ENCODE measurements around the gene USP38.

- TF ChIP-seq RAD21 (IDR thresholded peaks at IDR 0.05; ENCODE audit: low read depth) (no peak), POLR2AphosphoS5 (IDR thresholded peaks at IDR 0.05; ENCODE audit: low read depth, low read length) (no peak), SIN3A (IDR thresholded peaks at IDR 0.05; ENCODE audit: low read depth) (no peak), MAX (IDR thresholded peaks at IDR 0.05) (no peak), CTCF (IDR thresholded peaks at IDR 0.05 in 2 of 3, conservative IDR thresholded peaks at IDR 0.05 in 1 of 3; ENCODE audit: borderline replicate concordance in 1 of 3, insufficient read depth in 1 of 3, low read depth in 2 of 3, low read length in 2 of 3) (0 out of 6 replicates have a peak, but pooled peaks of 1 of the 3 experiments have one; percentile 3), SP1 (IDR thresholded peaks at IDR 0.05; ENCODE audit: low read depth) (no peak), POLR2A (IDR thresholded peaks at IDR 0.05; ENCODE audit: borderline replicate concordance, extremely low read depth, insufficient read depth, insufficient read length) (no peak), ZNF274 (IDR thresholded peaks at IDR 0.05; ENCODE audit: low read depth, low read length) (no peak), SRF (IDR thresholded peaks at IDR 0.05; ENCODE audit: low read depth) (no peak), CEBPB (IDR thresholded peaks at IDR 0.05; ENCODE audit: low read depth) (no peak)
These were observed 85.6 kb downstream of the USP38 start for GRCh38 chr4:143270256-143270838.
